NCI-H187 (cell line): ENCODE results near the gene IGFN1.

Experiments used
- DNase-seq, 2 experiments: peaks; one replicate each; lab custom pipeline; 2025; lab: John Stamatoyannopoulos, UW

IGFN1 gene

DNA sequence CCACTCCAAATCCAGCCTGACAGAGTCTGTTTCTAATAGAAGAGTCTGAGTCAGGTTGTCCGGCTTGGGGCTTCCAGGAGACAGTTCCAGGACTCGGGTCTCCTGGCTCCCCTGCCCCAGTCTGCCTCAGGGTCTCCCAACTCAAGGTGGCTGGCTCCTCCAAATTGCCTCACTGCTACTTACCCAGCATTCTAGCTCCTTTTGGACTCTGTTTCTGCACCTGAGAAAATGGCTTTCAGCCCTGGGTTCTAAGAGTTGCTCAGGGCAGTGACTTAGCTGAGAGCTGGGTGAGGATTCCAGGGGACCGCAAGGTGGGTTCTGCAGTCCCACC is 5.5 kb upstream of the IGFN1 start:
- DNase-seq: no peak

DNA sequence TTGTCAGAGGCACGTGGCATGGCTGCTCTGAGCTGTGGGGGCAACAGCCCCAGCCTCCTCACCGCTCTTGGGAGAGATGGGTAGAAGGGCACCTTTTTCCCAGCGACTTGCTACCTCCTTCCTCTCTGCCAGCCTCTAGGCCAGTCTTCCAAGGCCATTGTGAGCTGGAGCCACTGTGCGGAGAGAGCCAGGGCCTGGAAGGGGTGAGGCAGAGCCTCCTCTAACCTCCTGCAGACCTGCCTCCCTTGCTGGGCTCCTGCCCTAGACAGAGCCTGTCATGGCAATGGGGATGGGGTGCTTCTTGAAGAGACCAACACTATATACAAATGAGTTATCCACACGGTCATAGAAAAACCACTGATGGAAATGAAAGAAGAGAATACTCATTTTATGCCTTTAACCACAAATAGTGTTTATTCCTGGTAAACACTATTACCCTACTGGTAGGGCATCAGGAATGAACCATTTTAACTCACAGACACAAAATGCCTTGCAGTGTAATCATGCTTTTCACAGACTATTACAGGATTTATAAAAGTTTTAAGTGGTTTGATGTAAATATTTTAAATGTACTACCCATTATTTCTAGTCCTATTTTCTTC is 5.0 kb upstream of the IGFN1 start:
- no peak for DNase-seq

DNA sequence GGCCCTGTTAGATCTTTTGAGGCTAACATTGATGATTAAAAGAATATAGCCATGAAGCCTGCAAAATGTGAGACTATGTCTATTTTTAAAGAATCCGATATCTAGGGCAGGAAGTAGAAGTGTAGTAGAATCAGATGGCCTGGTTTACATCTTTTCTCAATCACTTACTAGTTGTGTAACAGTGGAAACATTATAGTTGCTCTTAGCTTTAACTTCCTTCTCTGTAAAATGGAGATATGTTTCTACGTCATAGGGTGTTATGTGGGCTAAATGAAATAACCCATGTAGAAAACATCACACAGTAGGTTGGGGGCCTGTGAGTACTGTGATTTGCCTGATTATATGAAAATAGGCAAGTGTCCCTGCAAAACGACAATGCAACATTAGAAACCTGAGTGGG is 4.4 kb upstream of the IGFN1 start:
- DNase-seq: no peak

DNA sequence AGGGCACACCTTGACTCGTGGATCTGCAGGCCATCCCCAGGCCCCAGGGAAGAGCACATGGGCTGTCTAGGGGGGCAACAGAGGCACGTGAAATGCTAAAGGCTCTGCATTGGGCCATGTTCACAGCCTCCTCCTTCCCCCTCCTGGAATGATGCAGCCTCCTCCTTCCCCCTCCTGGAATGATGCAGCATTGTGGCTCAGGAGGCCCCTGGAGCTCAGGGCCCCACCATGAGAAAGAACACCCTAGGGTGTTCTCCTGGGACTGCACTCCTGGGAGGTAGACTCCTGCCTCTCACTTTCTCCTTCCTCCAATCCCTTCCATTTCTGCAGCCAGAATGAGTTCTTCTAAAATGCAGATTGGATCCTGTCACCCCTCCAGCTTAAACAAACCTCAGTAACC is 1.5 kb upstream of the IGFN1 start:
- DNase-seq: no peak

DNA sequence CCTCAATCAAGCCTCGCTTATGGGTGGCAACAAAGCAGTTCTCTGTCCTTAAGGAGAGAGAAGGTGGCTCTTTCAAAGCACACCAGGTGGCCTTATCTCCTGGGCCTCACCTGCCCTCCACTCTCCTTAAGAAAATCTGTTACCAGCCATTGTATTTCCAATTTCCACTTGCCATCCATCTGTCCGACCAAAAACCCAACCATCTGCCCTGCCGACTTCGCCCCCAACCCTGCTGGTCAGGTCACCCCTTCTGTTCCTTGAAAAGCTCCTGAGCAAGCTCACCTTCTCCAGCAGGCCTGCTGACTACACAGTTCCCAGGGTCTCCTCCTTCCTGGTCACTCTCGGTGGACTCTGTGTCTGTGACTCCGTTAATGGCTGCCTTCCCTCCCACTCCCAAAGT is 619 bp upstream of the IGFN1 start:
- no peak for DNase-seq

DNA sequence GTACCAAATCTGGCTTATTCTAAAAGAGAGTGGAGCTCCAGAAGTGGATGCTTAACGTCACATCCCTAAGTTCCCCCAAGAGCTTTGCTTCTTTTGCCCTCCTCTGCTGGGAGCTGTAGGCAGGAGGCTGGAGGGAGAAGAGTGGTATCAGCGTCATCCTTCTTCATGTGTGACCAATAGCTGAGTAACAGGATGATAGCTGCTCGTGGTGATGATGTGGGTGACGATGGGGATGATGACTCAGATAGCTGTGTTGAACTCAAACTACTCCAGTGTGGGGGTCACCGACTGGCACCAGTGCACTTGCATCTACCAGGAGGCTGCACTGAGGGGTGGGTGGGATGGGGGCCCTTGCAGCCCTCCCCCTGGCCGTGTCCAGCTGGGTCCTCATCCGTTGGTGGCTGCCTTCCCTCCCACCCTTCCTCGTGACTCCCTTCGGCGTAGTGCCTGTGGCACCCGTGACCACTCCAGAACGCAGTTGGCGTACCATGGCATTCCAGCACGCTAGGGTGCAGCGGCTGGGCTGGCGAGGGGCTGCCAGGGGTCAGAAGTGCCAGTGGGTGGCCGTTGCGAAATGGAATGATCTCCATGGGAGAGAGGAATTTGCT is 1.1 kb downstream of the IGFN1 start:
- no peak for DNase-seq

DNA sequence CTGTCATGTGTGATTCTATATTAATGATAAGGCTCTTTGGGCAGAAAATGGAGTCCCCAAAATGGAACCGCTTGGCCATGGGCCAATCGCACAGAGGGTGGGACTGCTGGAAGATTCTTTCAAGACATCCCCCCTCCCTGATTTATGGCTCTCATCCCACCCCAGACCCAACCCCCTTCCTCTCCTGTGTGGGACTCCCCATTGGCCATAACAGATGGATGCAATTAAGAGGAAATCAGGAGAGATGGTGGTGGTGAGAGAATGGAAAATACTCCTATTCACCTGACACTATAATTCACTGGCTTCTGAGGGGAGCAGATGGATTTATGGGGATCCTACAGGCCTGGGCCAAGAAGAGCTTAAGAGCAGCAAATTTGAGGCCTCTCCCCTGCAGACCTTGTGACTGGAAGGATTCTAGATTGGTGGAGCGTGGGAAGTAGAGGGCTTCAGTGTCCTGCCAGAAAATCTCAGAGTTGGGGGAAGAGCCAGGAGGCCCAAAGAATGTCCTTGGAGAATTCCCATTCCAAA is 1.7 kb downstream of the IGFN1 start:
- no peak for DNase-seq

DNA sequence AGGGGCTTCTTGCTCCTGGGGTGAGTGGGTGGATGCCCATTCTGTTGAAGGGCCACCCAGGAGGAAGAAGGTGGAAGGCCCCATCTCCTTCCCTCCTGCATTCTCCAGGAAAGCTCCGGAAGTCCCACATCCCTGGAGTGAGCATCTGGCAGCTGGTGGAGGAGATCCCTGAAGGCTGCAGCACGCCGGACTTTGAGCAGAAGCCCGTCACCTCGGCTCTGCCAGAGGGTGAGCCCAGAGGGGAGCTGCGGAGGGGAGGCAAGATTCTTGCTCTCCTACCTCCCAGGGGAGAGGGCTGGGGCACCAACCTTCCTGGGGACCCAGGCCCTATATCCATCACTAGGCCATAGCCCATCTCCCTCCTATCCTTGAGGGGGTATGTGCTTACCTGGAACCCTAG is 3.4 kb downstream of the IGFN1 start:
- no peak for DNase-seq

DNA sequence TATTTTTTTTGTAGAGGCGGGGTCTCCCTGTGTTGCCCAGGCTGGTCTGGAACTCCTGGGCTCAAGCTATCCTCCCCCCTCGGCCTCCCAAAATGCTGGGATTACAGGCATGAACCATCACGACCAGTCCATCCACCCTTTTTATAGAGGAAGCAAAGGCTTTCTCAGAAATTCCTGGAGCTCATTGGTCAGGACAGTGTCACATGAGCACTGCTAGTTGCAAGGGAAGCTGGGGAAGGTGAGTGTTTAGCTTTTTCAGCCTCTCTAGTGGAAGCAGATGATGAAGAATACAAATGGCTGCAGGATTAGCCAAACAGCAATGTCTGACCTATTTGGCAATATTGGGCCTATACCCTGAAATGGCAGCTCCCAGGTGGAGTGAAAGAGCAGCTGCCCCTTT is 8.0 kb downstream of the IGFN1 start:
- DNase-seq: no peak

DNA sequence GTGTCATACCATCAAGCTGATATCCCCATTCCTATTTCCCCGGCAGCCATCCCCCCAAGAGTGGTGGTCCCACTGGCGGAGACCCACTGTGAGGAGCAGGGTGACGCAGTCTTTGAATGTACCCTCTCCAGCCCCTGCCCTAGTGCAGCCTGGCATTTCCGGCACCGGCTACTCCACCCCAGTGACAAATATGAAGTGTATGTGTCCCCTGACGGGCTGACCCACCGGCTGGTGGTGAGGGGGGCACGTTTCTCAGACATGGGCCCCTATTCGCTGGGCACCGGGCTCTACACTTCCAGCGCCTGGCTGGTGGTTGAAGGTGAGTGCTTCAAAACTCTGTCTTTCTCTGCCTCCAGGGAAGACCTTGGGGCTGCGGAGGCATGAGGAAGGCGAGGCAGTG is 14.4 kb downstream of the IGFN1 start:
- no peak for DNase-seq

DNA sequence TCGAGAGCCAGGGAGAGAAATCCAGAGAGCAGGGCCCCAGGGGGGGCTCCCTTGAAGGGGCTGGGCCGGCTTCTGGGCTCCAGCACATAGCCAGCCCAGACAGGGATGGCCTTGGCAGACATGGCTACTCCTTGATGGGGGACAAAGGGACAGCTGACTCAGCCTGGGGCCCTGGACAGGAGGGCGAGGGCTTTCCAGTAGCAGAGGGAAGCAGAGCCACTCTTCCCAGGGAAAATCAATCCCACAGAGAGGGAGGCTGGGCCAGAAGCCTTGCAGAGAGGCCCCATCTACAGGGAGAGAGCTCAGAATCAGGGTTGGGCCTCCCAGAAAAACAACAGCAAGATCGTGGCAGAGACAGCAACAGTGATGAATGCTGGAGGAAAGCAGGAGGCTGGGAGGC is 15.6 kb downstream of the IGFN1 start:
- DNase-seq: no peak

DNA sequence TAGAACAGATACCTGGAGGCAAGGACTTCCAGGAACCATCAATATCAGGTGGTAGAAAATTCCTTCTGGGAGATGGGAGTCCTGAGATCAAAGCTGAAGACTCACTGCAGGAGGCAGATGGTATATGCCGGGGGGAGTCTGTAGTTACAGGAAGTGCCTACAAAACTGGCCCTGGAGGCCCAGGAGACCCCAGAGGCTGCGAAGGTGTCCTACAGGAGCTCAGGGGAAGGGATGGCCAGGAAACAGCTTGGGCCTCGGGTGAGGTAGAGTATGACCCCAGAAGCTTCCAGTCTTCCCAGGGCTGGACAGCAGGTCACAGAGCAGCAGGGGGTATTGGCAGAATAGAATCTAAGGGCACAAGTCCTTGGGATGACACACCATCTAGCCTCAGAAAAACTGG is 16.4 kb downstream of the IGFN1 start:
- DNase-seq: no peak

DNA sequence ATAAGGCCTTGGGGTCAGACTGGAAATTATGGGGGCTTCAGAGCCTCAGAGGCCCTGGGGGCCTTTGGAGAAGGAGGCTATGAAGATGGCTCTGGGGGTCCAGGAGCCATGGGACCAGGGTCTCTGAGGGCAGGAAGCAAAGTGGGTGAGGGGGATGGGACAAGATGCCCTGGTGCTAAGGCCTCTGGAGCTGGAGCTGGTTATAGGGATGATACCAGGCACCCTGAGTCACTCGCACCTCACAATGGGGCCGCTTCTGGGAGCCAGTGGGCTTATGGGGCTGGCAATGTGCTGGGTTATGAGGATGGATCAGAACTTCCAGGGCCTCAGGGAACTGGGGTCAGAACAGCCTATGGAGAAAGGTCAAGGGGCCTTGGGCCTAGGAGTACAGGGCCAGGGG is 17.6 kb downstream of the IGFN1 start:
- DNase-seq: no peak

DNA sequence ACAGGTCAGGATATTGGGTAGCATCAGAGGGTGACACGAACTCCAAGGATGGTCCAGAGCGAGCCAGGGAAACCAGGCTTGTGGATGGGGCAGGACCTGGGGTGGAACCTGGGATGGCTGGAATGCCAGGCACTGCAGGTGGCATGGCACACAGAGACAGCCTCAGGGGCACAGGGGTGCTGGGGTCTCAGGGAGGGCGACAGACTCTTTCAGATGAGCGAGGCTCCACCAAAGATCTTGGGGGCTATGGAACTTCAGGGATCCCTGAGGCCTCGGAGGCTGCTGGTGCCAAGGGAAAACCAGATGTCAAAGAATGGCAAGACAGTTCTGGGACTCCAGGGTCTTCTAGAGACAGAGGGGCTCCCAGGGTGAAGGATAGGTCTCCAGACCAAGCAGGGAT is 21.4 kb downstream of the IGFN1 start:
- no peak for DNase-seq

DNA sequence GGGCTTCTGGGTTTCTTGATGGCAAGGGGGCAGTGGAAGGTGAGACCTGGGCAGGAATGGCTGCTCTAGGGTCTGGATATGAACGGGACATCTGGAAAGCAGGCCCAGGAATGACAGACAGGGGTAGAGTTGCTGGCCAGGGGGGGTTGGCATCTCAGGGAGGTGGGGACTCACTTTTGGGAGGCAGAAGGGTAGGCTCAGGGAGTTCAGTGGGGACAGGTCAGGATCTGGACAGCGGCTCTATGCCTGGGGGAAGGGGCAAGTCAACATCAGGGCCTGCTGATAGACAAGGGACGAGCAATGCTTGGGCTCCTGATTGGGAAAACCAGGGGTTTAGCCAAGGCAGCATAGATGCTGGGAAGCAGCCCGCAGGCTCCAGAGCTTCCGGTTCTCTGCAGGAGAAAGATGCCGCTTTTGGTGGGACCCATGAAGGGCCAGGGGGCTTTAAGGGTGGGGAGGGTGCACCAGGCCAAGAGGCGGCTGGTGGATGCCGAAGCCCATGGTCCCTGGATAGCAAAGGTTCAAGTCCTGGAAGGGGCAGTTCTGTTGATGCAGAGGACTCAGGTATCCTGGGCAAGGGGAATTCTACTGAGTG is 21.9 kb downstream of the IGFN1 start:
- DNase-seq: no peak

DNA sequence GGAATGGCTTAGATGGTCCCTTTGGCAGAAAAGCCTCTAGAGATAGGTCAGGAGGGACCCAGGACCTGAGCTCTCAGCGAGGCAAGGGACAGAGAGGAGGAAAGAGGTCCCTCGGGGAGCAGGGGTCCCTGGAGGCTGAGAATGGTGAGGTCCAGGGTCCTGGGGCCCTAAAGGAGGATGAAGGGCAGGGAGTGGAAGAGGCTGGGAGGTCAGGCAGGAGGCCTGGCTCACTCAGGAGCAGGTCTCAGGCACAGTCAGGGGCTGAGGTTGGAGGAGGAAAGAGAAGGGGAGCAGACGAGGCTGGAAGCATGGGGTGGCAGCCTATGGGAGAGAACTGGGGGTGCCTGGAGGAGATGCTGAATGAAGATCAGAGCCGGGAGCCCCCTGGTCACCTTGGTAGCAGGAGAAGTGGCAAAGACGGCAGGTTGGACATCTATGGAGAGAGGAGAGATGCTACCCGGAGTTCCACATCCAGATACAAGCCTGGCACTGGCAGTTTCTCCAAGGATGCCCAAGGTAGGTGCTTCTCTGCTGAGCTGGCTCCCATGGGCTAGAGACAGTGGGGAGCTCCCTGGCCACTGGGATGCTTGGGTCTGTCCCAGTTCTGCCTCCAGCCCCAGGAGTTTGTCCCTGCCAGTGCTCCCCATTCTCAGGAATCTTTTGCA is 22.6 kb downstream of the IGFN1 start:
- no peak for DNase-seq

DNA sequence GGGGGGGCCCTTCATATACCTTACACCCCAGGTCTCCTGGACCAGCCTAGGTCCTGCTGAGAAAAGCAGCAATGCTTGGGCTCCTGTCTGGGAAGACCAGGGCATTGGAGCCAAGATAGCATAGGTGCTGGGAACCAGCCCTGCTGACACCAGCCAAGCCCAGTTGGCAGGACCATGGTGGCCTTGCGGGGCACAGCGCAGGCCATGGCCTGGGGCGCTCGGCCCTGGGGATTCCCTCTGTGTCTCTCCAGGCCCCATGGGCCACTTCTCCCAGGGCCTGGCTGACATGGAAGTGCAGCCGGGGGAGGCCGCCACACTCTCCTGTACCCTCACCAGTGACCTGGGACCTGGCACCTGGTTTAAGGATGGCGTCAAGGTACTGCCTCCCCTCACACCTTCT is 23.3 kb downstream of the IGFN1 start:
- DNase-seq: no peak

DNA sequence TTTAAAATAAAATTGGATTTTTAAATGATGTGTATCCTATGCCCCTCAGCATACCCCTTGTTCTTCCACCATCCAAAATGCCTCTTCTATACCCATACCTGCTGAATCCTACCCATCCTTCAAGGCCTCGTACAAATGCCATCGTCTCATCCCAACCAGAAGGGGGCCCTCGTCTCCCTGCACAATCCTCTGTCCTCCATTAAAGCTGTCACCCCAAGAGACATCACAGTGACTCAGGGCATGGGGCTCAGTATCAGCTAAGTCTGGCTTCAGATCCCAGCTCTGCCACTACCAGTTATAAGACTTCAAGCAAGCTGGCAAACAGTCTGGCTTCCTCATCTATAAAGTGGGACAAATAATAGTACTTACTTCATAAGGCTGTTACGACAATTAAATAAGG is 23.8 kb downstream of the IGFN1 start:
- no peak for DNase-seq

DNA sequence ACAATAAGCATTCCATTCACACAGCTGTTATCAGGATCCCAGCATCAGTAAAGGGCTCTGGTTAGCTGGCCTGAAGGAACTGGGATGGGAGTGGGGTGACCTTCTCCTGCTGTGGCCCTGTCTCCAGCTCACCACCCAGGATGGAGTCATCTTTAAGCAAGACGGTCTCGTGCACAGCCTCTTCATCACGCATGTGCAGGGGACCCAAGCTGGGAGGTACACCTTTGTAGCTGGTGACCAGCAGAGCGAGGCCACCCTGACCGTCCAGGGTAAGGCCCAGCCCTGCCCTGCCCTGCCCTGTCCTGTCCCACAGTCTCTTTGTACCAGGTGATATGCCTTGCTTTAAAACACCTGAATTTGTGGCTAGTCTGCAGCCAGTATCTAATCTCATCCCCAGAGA is 24.3 kb downstream of the IGFN1 start:
- DNase-seq: no peak

DNA sequence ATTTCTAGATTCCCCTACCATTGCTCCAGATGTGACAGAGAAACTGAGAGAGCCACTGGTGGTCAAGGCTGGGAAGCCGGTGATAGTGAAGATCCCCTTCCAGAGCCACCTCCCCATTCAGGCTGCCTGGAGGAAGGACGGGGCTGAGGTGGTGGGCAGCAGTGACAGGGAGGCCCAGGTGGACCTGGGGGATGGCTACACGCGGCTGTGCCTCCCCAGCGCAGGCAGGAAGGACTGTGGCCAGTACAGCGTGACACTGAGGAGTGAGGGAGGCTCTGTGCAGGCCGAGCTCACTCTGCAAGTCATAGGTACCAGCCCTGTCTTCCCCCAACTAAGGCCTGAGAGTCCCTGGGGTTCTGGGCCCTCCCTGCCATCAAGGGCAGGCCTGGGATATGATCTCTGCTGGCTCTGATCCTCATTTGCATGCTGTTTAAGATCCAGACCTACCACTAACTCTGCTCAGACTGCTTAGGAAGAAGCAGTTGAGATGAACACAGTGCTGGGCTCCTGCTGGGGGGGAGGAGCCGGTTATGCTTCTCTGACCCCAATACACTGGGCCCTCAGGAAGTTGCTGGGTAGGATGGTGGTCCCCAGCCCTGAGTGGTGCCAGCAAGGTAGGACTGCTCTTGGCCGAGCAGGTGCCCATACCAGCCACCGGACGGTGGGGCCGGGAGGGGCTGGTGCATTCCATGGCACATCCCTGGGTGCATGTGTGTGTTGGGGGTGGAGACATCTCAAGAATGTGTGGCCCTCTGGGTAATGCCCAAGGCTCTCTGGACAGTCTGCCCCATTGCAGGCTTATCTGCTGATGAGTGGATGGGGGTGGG is 25.1 kb downstream of the IGFN1 start:
- DNase-seq: no peak

DNA sequence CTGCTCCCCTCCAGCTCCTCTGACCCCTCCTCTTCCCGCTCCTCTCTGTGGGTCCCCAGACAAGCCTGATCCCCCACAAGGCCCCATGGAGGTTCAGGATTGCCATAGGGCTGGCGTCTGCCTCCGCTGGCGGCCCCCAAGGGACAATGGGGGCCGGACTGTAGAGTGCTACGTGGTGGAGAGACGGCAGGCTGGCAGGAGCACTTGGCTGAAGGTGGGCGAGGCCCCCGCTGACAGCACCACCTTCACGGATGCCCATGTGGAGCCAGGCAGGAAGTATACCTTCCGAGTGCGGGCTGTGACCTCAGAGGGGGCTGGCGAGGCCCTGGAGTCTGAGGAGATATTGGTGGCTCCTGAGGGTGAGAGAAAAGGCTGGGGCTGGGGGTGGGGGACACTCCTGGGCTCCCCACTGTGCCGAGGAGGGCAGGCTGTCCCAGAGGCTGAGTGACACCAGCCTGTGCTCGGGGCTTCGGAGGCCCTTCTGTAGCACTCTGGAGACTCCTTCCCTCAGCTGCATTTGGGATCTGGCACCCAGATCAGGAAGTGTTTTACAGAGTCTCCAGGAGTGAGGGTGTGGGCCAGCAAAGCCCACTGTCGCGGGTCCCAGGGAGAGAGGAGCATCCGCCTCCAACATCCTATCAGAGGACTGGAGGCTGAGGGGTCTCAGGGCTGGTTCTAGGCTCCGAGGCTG is 25.9 kb downstream of the IGFN1 start:
- no peak for DNase-seq

DNA sequence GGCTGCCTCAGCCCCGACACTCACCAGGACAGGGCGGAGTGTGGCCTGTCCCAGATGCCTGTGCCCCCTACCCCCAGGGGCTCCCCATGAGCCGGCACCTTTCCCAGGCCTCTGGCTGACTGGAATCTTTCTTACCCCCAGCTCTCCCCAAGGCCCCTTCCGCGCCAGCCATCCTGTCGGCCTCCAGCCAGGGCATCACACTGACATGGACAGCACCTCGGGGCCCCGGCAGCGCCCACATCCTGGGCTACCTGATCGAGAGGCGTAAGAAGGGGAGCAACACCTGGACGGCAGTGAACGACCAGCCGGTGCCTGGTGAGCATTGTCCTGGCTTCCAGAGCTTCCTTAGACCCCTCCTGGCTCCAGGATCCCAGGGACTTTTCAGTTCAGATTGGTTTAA is 26.5 kb downstream of the IGFN1 start:
- DNase-seq: no peak
